Measurements from ENCODE around the gene PPM1A. TPM values are rescaled to one million over a fixed set of nuclear protein-coding genes. Genes with fewer than 3 reads are reported as not detected.

PPM1A gene
- total RNA-seq, 1 experiment from 2014 or later, result 41.7 TPM

DNA sequence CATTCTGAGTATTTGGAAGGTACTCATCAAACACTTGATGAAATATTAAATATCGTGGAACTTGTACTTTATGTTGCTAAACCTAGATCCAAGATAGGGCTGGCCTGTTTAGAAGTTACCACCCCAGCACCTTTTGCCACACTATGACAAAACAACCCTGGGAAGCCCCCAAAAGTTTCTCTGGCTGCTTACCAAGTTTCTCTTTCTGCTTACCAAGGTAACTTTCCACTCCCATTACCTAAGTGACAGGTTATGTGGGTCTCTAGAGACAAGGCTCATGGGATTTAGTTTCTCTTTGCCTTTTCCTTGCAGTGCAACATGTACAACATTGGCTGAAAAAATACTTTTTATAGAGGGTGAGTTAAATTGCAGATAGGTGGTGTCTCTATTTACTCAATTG, 28.9 kb upstream of the PPM1A start:
- Histone ChIP-seq H4K91ac (ENCODE audit: insufficient read length, low read depth, low read length) (no peak overlapping the region), H3T11ph (ENCODE audit: low read length) (no peak overlapping the region), H3K9me3 (ENCODE audit: control insufficient read depth, low read depth, low read length) (no peaks in the 10 kb centered on the region), H3K14ac (ENCODE audit: insufficient read depth, low read length) (no peak overlapping the region), H3K9ac (ENCODE audit: extremely low read depth, insufficient read length, low read length) (no peak overlapping the region), H2BK20ac (ENCODE audit: low read depth, low read length, poor library complexity, severe bottlenecking) (no peak overlapping the region), H4K8ac (replicated peaks; ENCODE audit: insufficient read length, low read depth, low read length) (no peak overlapping the region), H4K5ac (ENCODE audit: insufficient read length, low read depth, low read length) (no peak overlapping the region), H4K20me1 (ENCODE audit: control insufficient read depth, insufficient read depth, insufficient read length) (no peaks in the 10 kb centered on the region), H3K4me2 (ENCODE audit: insufficient read depth, insufficient read length, low read length) (no peak overlapping the region), H3K4ac (ENCODE audit: low read depth, low read length) (no peak overlapping the region), H2BK5ac (ENCODE audit: insufficient read length, low read length) (no peak overlapping the region), H2BK120ac (ENCODE audit: low read depth, low read length, poor library complexity, severe bottlenecking) (no peak overlapping the region), H3K27ac (ENCODE audit: insufficient read length, low read depth, low read length) (no peak overlapping the region), H3K79me2 (ENCODE audit: insufficient read depth, low read length) (no peaks in the 10 kb centered on the region), H2BK15ac (ENCODE audit: low read depth, low read length) (no peak overlapping the region), H3K18ac (ENCODE audit: insufficient read length, low read depth, low read length) (no peak overlapping the region), H2AFZ (ENCODE audit: low read length) (no peak overlapping the region), H3K23me2 (ENCODE audit: insufficient read length, low read depth, low read length, poor library complexity, severe bottlenecking) (no peaks in the 10 kb centered on the region), H3K79me1 (ENCODE audit: insufficient read depth, low read depth, low read length, poor library complexity, severe bottlenecking) (no peaks in the 10 kb centered on the region), H3K27me3 (ENCODE audit: insufficient read depth, low read length) (no peaks in the 10 kb centered on the region), H2AK5ac (ENCODE audit: insufficient read length, low read length) (no peak overlapping the region), H3K23ac (ENCODE audit: insufficient read length, low read depth, low read length) (no peak overlapping the region), H3K4me1 (ENCODE audit: insufficient read depth, low read length) (peaks cover 5% of the 10 kb centered on the region), H3K56ac (ENCODE audit: insufficient read length, low read depth, low read length) (no peak overlapping the region), H2BK12ac (ENCODE audit: insufficient read length, low read depth, low read length) (no peak overlapping the region)
- Mint-ChIP-seq H3K4me1 (peaks cover 14 to 16% of the 10 kb centered on the region in 2 experiments), H3K27me3 (ENCODE audit: low read depth) (no peaks in the 10 kb centered on the region), H3K4me3 (no peak overlapping the region), H3K36me3 (ENCODE audit: insufficient read depth in 1 of 3, low read depth in 3 of 3) (no peaks in the 10 kb centered on the region), H3K27ac (no peak overlapping the region), H3K9me3 (no peaks in the 10 kb centered on the region)
- WGBS (ENCODE audit: extremely low coverage, insufficient read length, low lambda C conversion rate), result no CpG with 5 or more reads among the region's 1 CpG
- DNase-seq, result no peak
- TF ChIP-seq, protein P1, sequence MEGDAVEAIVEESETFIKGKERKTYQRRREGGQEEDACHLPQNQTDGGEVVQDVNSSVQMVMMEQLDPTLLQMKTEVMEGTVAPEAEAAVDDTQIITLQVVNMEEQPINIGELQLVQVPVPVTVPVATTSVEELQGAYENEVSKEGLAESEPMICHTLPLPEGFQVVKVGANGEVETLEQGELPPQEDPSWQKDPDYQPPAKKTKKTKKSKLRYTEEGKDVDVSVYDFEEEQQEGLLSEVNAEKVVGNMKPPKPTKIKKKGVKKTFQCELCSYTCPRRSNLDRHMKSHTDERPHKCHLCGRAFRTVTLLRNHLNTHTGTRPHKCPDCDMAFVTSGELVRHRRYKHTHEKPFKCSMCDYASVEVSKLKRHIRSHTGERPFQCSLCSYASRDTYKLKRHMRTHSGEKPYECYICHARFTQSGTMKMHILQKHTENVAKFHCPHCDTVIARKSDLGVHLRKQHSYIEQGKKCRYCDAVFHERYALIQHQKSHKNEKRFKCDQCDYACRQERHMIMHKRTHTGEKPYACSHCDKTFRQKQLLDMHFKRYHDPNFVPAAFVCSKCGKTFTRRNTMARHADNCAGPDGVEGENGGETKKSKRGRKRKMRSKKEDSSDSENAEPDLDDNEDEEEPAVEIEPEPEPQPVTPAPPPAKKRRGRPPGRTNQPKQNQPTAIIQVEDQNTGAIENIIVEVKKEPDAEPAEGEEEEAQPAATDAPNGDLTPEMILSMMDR (conservative IDR thresholded peaks at IDR 0.05), result no peak

Measured in H9 (cell line).